Fibroblast of the aortic adventitia (primary cell): ENCODE results near the gene MCUB. TPM values are rescaled to one million over a fixed set of nuclear protein-coding genes. Genes with fewer than 3 reads are reported as not detected.

Experiments used
- DNase-seq: peaks from one replicate; pipeline ENCODE4 v3.0.0-alpha.2; 2010; ENCODE audit warnings: low read depth
- H3K4me3 ChIP-seq: 2 replicates; pipeline ENCODE4 v1.5.1; 2011; ENCODE audit warnings: low read depth, mild to moderate bottlenecking, control low read depth, low read length, moderate library complexity
- CTCF ChIP-seq: IDR thresholded peaks from 2 replicates; pipeline ENCODE4 v1.5.1; 2011; ENCODE audit warnings: mild to moderate bottlenecking, low read length, control low read depth, inconsistent platforms; ENCODE audit not compliant: insufficient read depth
- small RNA-seq: library from RNA; depleted of rRNA; stranded (forward); fragments of <200 nt; gene quantifications from one replicate; pipeline ENCODE3, GENCODE V24; 2012
- total RNA-seq: library from RNA; depleted of rRNA; stranded (reverse); fragments of >200 nt; gene quantifications from 2 replicates; pipeline ENCODE4 v1.2.3, GENCODE V29; 2012; ENCODE audit warnings: low replicate concordance

The MCUB gene
- total RNA-seq, 1 donor = 49.3 TPM

- no peak for TF ChIP-seq CTCF
- DNase-seq = peak; percentile 55
- peak within 1 kb of the TSS; percentile 91 for H3K4me3 ChIP-seq
Measured at GRCh38 chr4:109729718-109730618, 169.9 kb downstream of the MCUB start, which contains the start of gene PLA2G12A. Gene PLA2G12A (minus strand): TSS chr4:109730070. CDS start chr4:109729809, 261 bp downstream.

GRCh38 chr4:109730619-109731545 lies 170.8 kb downstream of the MCUB start:
- H3K4me3 ChIP-seq = peak overlapping the region; percentile 91
- no peak for TF ChIP-seq CTCF
- no peak for DNase-seq

- no peak overlapping the region for H3K4me3 ChIP-seq
- no peak for TF ChIP-seq CTCF
- no peak for DNase-seq
Measured at GRCh38 chr4:109733728-109734127, 173.7 kb downstream of the MCUB start.

- no peak for TF ChIP-seq CTCF
- peak; percentile 52 for DNase-seq
- no peak overlapping the region for H3K4me3 ChIP-seq
Measured at GRCh38 chr4:109735566-109736365, 175.7 kb downstream of the MCUB start.

Small RNAs within 50 kb of the gene (small RNA-seq; reads per million reads assigned to genes)
- not detected for gene HIGD1AP14

Other genes with a start within 250 kb of the MCUB start
- gene SEC24B, start 126.4 kb upstream of the MCUB start, total RNA-seq = 13.5 and 29.6 TPM in 2 replicates
- gene CASP6, start 143.2 kb downstream of the MCUB start, total RNA-seq = 20.4 and 21.6 TPM in 2 replicates
- gene PLA2G12A, start 169.8 kb downstream of the MCUB start, total RNA-seq = 12.3 and 17.7 TPM in 2 replicates
- gene CFI, start 241.8 kb downstream of the MCUB start, total RNA-seq = 17.6 and 201 TPM in 2 replicates